Activated B cell treated with CpG ODN at 0.5 μM for 24 hours (primary cell): ENCODE data around the gene CFAP221. TPM values are rescaled to one million over a fixed set of nuclear protein-coding genes. Genes with fewer than 3 reads are reported as not detected.

ENCODE experiments used
- ATAC-seq: fragments of 200-7000 bp; cut with Tn5 transposase; one replicate; pipeline ENCODE4 v1.10.0; 2021; ENCODE audit warnings: low read depth, mild to moderate bottlenecking, moderate library complexity
- CTCF ChIA-PET: fragments of 350-600 bp; sonication (Branson Sonifier 250); formaldehyde crosslinking; loops from one replicate; lab custom pipeline; 2021; ENCODE audit warnings: antibody characterized with exemption; lab: Charles Lee
- POLR2A ChIA-PET: fragments of 350-600 bp; sonication (Branson Sonifier 250); formaldehyde crosslinking; loops from one replicate; lab custom pipeline; 2021; ENCODE audit warnings: antibody characterized with exemption; lab: Charles Lee
- DNase-seq: peaks from one replicate; pipeline ENCODE4 v3.0.0; 2022
- H3K27ac Mint-ChIP-seq: one replicate; pipeline ENCODE4 v1.8.0; 2020; ENCODE audit warnings: mixed read lengths
- H3K27me3 Mint-ChIP-seq: one replicate; pipeline ENCODE4 v1.8.0; 2021; ENCODE audit warnings: mixed read lengths
- H3K36me3 Mint-ChIP-seq: one replicate; pipeline ENCODE4 v1.8.0; 2021; ENCODE audit warnings: low read depth, mixed read lengths
- H3K4me1 Mint-ChIP-seq: one replicate; pipeline ENCODE4 v1.8.0; 2021; ENCODE audit warnings: mixed read lengths
- H3K4me3 Mint-ChIP-seq: one replicate; pipeline ENCODE4 v1.8.0; 2020; ENCODE audit warnings: mild to moderate bottlenecking, mixed read lengths
- H3K9me3 Mint-ChIP-seq: one replicate; pipeline ENCODE4 v1.8.0; 2020; ENCODE audit warnings: mixed read lengths
- CTCF ChIP-seq: fragments of 200-600 bp; IDR thresholded peaks from one replicate; pipeline ENCODE4 v1.8.0; 2022; ENCODE audit warnings: antibody characterized with exemption, mild to moderate bottlenecking
- intact Hi-C: fragments of 100-400 bp; cut with micrococcal nuclease; formaldehyde crosslinking; loops from one replicate; pipeline ENCODE4 v1.15.1; 2024
- total RNA-seq: library from RNA; stranded (reverse); gene quantifications from 2 replicates; pipeline ENCODE4 v1.2.3, GENCODE V29; 2022

The CFAP221 gene
- total RNA-seq, 1 donor from 2014 or later, result not detected

GRCh38 chr2:119519057-119519408 lies 25.2 kb upstream of the CFAP221 start:
- intact Hi-C loops, result no loop called here
- Mint-ChIP-seq H3K9me3 (no peaks in the 10 kb centered on the region), H3K4me1 (no peaks in the 10 kb centered on the region), H3K4me3 (no peak overlapping the region), H3K27me3 (peaks cover 34% of the 10 kb centered on the region), H3K36me3 (no peaks in the 10 kb centered on the region), H3K27ac (no peak overlapping the region)
- ChIA-PET CTCF (no interaction called here), POLR2A (no interaction called here)
- DNase-seq, result no peak
- TF ChIP-seq CTCF, result no peak
- no peak for ATAC-seq

GRCh38 chr2:119520696-119521432 lies 23.4 kb upstream of the CFAP221 start:
- ATAC-seq, result no peak
- intact Hi-C loops, result no loop called here
- Mint-ChIP-seq H3K4me1 (no peaks in the 10 kb centered on the region), H3K4me3 (no peak overlapping the region), H3K27ac (no peak overlapping the region), H3K36me3 (no peaks in the 10 kb centered on the region), H3K27me3 (peaks cover 40% of the 10 kb centered on the region), H3K9me3 (no peaks in the 10 kb centered on the region)
- no peak for DNase-seq
- POLR2A ChIA-PET, result no interaction called here
- TF ChIP-seq CTCF, result no peak
- CTCF ChIA-PET, result no interaction called here

GRCh38 chr2:119521433-119522050 lies 22.7 kb upstream of the CFAP221 start:
- intact Hi-C loops, result no loop called here
- H3K4me3 Mint-ChIP-seq, result no peak overlapping the region
- CTCF ChIA-PET, result no interaction called here

GRCh38 chr2:119522671-119523070 lies 21.6 kb upstream of the CFAP221 start:
- no peak for TF ChIP-seq CTCF
- ChIA-PET CTCF (no interaction called here), POLR2A (no interaction called here)
- no peaks in the 10 kb centered on the region for H3K36me3 Mint-ChIP-seq
- ATAC-seq (no peak), DNase-seq (no peak)
- peaks cover 48% of the 10 kb centered on the region for H3K27me3 Mint-ChIP-seq
- H3K9me3 Mint-ChIP-seq, result no peaks in the 10 kb centered on the region
- H3K4me3 Mint-ChIP-seq, result no peak overlapping the region
- no peaks in the 10 kb centered on the region for H3K4me1 Mint-ChIP-seq
- no peak overlapping the region for H3K27ac Mint-ChIP-seq
- intact Hi-C loops, result no loop called here

More at GRCh38 chr2:119521433-119522050, 22.7 kb upstream of the CFAP221 start:
- Mint-ChIP-seq H3K4me1 (no peaks in the 10 kb centered on the region), H3K36me3 (no peaks in the 10 kb centered on the region), H3K27ac (no peak overlapping the region), H3K27me3 (peaks cover 42% of the 10 kb centered on the region), H3K9me3 (no peaks in the 10 kb centered on the region)
- POLR2A ChIA-PET, result no interaction called here
- ATAC-seq (no peak), DNase-seq (no peak)
- TF ChIP-seq CTCF, result no peak

- ATAC-seq, result no peak
- intact Hi-C loops, result no loop called here
- no peak for DNase-seq
- Mint-ChIP-seq H3K4me3 (no peak overlapping the region), H3K36me3 (no peaks in the 10 kb centered on the region), H3K27ac (no peak overlapping the region), H3K27me3 (peaks cover 44% of the 10 kb centered on the region), H3K9me3 (no peaks in the 10 kb centered on the region), H3K4me1 (no peaks in the 10 kb centered on the region)
- ChIA-PET POLR2A (no interaction called here), CTCF (no interaction called here)
- TF ChIP-seq CTCF, result no peak
Measured at GRCh38 chr2:119523383-119523951, 20.8 kb upstream of the CFAP221 start.
